Measurements from ENCODE around the gene LGR4. TPM values are rescaled to one million over a fixed set of nuclear protein-coding genes. Genes with fewer than 3 reads are reported as not detected.
A peak's percentile ranks its signal among the peaks of the same experiment; 100 is the strongest.

LGR4 gene
- total and polyA plus RNA-seq, 2 of the 13 experiments (the other 11 are each of a cell fraction or from before 2014, with no cell fraction given), result 42.1 to 68.7 TPM

- TF ChIP-seq ZNF646 (CRISPR knock-in tag; IDR thresholded peaks at IDR 0.05), result 0 out of 2 replicates have a peak, but pooled peaks have one; percentile 7
- no peak for TF ChIP-seq ZNF891 (CRISPR knock-in tag; IDR thresholded peaks at IDR 0.05)
- no peak for TF ChIP-seq CAMTA2 (CRISPR knock-in tag; IDR thresholded peaks at IDR 0.05; ENCODE audit: borderline replicate concordance)
Observed at GRCh38 chr11:27363576-27364117, 108.9 kb downstream of the LGR4 start (continued).

Measured in HepG2 (cell line).